GM18951 (cell line): Measurements from ENCODE around the gene FRMD8.

Experiments used
- POLR2A ChIP-seq: IDR thresholded peaks from 4 replicates; pipeline ENCODE4 v1.6.1; 2011; ENCODE audit warnings: mild to moderate bottlenecking; ENCODE audit not compliant: insufficient read length, insufficient read depth; ENCODE audit errors: extremely low read depth
- in situ Hi-C: fragments of 300-500 bp; cut with MboI; formaldehyde crosslinking; loops from one replicate; pipeline ENCODE4 v1.12.0; 2022; ENCODE audit warnings: low sequenced_read_pairs, mixed read lengths, inconsistent platforms; ENCODE audit not compliant: unreplicated experiment

FRMD8 gene

DNA sequence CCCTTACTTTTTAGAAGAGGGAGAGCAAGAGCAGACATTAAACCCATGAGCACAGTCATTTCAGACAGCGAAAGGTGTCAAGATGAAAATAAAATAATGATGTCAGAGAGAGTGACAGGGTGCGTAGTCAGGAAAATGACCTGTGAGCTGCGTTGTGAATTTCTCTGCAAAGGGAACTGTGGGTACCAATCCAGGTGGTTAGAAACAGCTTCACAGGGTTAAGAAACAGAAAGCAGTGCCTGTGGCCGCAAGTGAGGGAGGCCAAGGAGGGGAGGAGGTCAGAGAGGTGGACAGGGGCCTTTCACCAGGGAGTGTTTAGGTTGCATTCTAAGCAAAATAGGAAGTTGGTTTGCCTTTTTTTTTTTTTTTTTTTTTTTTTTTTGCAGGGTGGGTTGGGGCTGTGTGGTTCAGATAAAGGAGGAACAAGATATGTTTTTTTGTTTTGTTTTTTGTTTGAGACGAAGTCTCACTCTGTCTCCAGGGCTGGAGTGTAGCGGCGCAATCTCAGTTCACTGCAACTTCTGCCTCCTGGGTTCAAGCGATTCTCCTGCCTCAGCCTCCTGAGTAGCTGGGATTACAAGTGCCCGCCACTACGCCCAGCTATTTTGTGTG, 24.0 kb upstream of the FRMD8 start:
- in situ Hi-C loops: no loop called here
- no peak for TF ChIP-seq POLR2A

DNA sequence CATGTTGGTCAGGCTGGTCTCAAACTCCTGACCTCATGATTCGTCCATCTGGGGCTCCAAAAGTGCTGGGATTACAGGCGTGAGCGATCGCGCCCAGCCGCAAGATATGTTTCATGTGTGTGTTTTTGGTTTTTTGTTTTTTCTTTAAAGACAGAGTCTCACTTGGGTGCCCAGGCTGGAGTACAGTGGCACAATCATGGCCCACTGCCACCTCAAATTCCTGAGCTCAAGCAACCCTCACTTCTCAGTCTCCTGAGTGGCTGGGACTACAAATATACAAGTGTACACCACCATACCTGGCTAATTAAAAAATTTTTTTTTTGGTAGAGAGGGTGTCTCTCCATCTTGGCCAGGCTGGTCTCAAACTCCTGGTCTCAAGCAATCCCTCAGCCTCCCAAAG, 23.5 kb upstream of the FRMD8 start:
- TF ChIP-seq POLR2A: no peak
- in situ Hi-C loops: no loop called here

DNA sequence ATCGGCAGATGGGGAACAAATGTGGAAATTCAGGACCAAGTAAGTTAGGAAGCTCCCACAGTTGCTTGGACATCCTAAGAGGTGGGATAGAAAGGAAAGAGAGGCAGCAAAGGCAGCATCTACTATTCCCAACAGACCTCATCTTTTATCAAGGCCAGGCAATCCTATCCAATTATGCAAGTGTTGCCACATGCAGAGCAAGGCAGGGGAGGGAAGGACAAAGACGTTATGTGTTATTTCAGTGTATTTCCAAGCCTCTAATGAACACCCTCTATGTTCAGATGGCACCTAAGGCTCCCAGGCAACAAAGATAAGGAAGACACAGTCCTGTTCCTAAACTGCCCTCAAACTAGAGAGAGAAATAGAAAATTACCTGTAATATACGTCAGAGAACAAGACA, 22.7 kb upstream of the FRMD8 start:
- TF ChIP-seq POLR2A: no peak
- in situ Hi-C loops: no loop called here

GRCh38 chr11:65366340-65366773, 20.1 kb upstream of the FRMD8 start:
- TF ChIP-seq POLR2A: no peak
- in situ Hi-C loops: loop anchor here (5.0 kb wide), 1 partner anchor 141 kb away; no protein-coding TSS in a partner anchor

GRCh38 chr11:65370659-65371049, 15.8 kb upstream of the FRMD8 start:
- no peak for TF ChIP-seq POLR2A
- in situ Hi-C loops: no loop called here

DNA sequence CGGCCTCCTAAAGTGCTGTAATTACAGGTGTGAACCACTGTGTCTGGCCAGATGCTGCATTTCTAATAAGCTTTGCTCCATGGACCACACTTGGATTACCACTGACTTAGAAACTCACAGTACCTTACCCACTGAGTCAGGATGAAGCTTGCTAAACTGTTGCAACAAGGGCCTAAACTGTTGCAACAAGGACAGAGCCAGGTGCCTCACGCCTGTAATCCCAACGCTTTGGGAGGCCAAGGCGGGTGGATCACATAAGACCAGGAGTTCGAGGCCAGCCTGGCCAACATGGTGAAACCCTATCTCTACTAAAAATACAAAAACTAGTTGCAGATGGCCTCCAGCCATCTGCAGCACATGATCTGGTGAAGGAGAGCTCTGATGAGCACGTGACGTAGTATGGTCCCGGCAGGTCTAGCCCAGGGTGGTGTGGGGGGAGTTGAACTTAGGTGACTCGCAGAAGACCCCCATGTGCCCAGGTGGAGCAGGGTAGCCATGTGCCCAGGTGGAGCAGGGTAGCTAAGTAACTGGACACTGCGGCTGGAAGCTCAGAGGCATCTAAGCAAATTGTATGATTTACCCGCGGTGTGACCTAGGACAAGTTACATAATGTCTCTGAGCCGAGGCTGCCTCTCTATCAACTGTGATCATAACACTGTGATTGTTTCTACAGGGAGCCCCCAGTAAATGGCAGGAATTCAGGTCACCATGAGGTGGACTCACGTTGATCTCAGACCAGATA, 12.4 kb upstream of the FRMD8 start:
- no peak for TF ChIP-seq POLR2A
- in situ Hi-C loops: no loop called here

DNA sequence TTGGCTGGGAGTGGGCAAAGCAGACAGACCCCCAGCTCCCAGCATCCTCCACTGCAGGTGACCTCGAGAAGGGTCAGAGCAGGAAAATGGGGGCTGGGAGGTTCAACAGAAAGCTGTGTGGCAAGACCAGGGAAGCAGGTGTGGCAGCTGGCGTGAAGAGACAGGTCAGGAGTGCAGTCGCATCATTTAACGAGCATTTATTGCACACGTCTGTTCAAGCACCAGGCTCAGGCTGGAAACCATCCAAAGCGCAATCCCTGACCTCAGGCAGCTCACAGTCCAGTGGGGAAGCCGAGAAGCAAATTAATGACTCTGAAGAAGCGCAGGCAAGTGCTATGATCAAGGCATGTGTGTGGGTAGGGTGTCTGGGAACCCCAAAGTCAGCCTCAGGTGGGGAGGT, 11.4 kb upstream of the FRMD8 start:
- TF ChIP-seq POLR2A: no peak
- in situ Hi-C loops: no loop called here

GRCh38 chr11:65376138-65376713, 10.2 kb upstream of the FRMD8 start:
- in situ Hi-C loops: no loop called here
- no peak for TF ChIP-seq POLR2A

- in situ Hi-C loops: no loop called here
- no peak for TF ChIP-seq POLR2A
Observed at GRCh38 chr11:65377036-65377435, 9.4 kb upstream of the FRMD8 start.

- in situ Hi-C loops: no loop called here
- TF ChIP-seq POLR2A: no peak
Observed at GRCh38 chr11:65377777-65378176, 8.7 kb upstream of the FRMD8 start.

DNA sequence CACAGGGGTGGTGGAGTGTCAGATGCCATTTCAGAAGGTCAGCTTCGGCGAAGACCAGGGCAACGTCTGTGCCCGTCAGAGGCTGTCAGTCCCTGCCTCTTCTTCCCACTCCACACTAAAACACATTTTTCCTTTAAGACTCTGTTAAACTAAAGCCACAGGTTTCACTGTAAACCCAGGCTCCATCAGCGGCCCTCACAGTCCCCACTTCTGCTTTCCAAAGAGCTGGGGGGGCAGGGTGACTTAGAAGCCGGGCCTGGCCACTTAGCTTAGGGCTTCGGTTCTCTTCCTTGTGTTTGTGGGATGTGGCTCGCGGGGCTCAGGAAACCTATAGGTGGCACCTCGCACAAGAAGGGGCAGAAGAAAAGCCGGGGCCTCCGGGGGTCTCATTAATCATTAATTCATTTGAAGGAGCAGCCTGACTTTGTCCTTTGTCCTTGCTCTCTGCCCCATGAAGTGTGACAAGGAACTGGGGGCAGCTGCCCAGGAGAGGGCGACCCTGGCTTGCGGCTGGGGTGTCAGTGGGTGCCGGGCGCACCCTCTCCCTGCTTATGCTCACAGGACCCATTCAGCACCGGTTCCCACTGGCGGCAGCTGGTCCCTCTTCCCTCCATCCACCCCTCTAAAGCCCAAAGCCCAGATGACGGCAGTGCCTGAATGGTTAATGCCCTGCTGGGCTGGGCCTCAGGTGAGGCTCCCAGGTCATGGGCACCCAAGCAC, 8.1 kb upstream of the FRMD8 start:
- in situ Hi-C loops: no loop called here
- no peak for TF ChIP-seq POLR2A

DNA sequence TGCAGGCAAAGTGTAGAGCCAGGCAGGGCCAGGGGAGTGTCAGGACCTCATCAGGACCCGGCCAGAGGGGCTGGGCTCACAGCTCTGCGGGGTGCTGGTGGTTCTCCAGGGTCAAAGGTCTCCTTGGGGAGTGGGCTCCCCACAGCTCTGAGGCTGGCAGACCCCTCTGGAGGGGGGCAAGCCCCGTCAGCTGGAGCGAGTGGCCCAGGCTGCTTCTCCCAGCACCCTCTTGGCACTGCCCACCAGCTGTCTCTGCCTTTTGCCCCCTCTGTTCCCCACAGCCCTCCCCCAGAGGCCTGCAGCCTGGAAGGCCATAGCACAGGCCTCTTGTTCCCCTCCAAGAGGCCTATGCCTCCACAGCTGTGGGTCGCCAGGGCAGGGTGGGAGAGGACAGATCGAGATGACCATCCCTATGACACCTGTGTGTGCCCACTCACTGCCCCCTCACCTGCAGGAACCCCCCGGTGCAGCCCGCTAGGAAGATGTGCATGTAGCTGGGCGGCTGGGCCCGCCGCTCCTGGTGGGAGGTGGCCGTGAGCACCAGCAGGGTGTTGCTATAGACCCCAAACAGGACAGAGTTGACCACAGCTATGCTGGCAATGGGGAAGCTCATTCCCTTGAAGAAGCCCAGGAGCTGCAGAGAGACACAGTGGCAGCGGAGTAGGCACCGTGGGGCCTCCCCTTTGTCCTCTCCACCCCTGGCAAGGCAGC, 7.4 kb upstream of the FRMD8 start:
- in situ Hi-C loops: no loop called here
- TF ChIP-seq POLR2A: no peak
